H9 (cell line): ENCODE measurements around the gene NFU1. TPM values are rescaled to one million over a fixed set of nuclear protein-coding genes. Genes with fewer than 3 reads are reported as not detected.

ENCODE experiments used
- DNase-seq: peaks from one replicate; pipeline ENCODE4 v3.0.0-alpha.2; 2017
- H2AFZ ChIP-seq: one replicate; pipeline ENCODE4 v1.6.1; 2013; ENCODE audit warnings: mild to moderate bottlenecking, low read length, control low read depth, moderate library complexity
- H2AK5ac ChIP-seq: 2 replicates; pipeline ENCODE4 v1.6.1; 2013; ENCODE audit warnings: low read length, control low read depth, mixed read lengths; ENCODE audit not compliant: insufficient read length
- H2BK120ac ChIP-seq: one replicate; pipeline ENCODE4 v1.6.1; 2013; ENCODE audit warnings: low read depth, mild to moderate bottlenecking, low read length, control low read depth, inconsistent platforms; ENCODE audit not compliant: poor library complexity, severe bottlenecking
- H2BK12ac ChIP-seq: 2 replicates; pipeline ENCODE4 v1.6.1; 2013; ENCODE audit warnings: low read length, control low read depth, mixed read lengths, low read depth; ENCODE audit not compliant: insufficient read length
- H2BK15ac ChIP-seq: 2 replicates; pipeline ENCODE4 v1.6.1; 2013; ENCODE audit warnings: low read depth, low read length, control low read depth
- H2BK20ac ChIP-seq: one replicate; pipeline ENCODE4 v1.6.1; 2013; ENCODE audit warnings: low read depth, mild to moderate bottlenecking, low read length, control low read depth, inconsistent platforms; ENCODE audit not compliant: poor library complexity, severe bottlenecking
- H2BK5ac ChIP-seq: 2 replicates; pipeline ENCODE4 v1.6.1; 2013; ENCODE audit warnings: low read length, control low read depth, mixed read lengths; ENCODE audit not compliant: insufficient read length
- H3K14ac ChIP-seq: 2 replicates; pipeline ENCODE4 v1.6.1; 2013; ENCODE audit warnings: low read length, control low read depth; ENCODE audit not compliant: insufficient read depth
- H3K18ac ChIP-seq: 2 replicates; pipeline ENCODE4 v1.6.1; 2013; ENCODE audit warnings: low read depth, mild to moderate bottlenecking, mixed read lengths, low read length, control low read depth; ENCODE audit not compliant: insufficient read length
- H3K23ac ChIP-seq: 2 replicates; pipeline ENCODE4 v1.6.1; 2013; ENCODE audit warnings: low read length, control low read depth, mixed read lengths, low read depth; ENCODE audit not compliant: insufficient read length
- H3K23me2 ChIP-seq: 2 replicates; pipeline ENCODE4 v1.6.1; 2013; ENCODE audit warnings: low read depth, mild to moderate bottlenecking, mixed read lengths, low read length, control low read depth; ENCODE audit not compliant: insufficient read length, poor library complexity, severe bottlenecking
- H3K27ac ChIP-seq: 2 replicates; pipeline ENCODE4 v1.5.1; 2013; ENCODE audit warnings: low read length, control low read depth, mixed read lengths, low read depth; ENCODE audit not compliant: insufficient read length
- H3K27me3 ChIP-seq: 2 replicates; pipeline ENCODE4 v1.6.1; 2013; ENCODE audit warnings: low read length, control low read depth, inconsistent platforms; ENCODE audit not compliant: insufficient read depth
- H3K4ac ChIP-seq: 2 replicates; pipeline ENCODE4 v1.6.1; 2013; ENCODE audit warnings: low read depth, mild to moderate bottlenecking, control low read depth, inconsistent platforms, low read length, moderate library complexity
- H3K4me1 ChIP-seq: 2 replicates; pipeline ENCODE4 v1.6.1; 2013; ENCODE audit warnings: low read length, control low read depth, inconsistent platforms; ENCODE audit not compliant: insufficient read depth
- H3K4me2 ChIP-seq: 2 replicates; pipeline ENCODE4 v1.6.1; 2013; ENCODE audit warnings: low read length, control low read depth, mixed read lengths; ENCODE audit not compliant: insufficient read length, insufficient read depth
- H3K56ac ChIP-seq: 2 replicates; pipeline ENCODE4 v1.6.1; 2013; ENCODE audit warnings: low read depth, mild to moderate bottlenecking, mixed read lengths, low read length, control low read depth; ENCODE audit not compliant: insufficient read length
- H3K79me1 ChIP-seq: 2 replicates; pipeline ENCODE4 v1.6.1; 2013; ENCODE audit warnings: low read depth, mild to moderate bottlenecking, moderate library complexity, low read length, control low read depth, inconsistent platforms; ENCODE audit not compliant: insufficient read depth, poor library complexity, severe bottlenecking
- H3K79me2 ChIP-seq: 2 replicates; pipeline ENCODE4 v1.6.1; 2013; ENCODE audit warnings: low read length, control low read depth, inconsistent platforms; ENCODE audit not compliant: insufficient read depth
- H3K9ac ChIP-seq: 2 replicates; pipeline ENCODE4 v1.6.1; 2013; ENCODE audit warnings: low read length, control low read depth, mixed read lengths; ENCODE audit not compliant: insufficient read length; ENCODE audit errors: extremely low read depth
- H3K9me3 ChIP-seq: one replicate; pipeline ENCODE4 v1.6.1; 2013; ENCODE audit warnings: low read depth, low read length, inconsistent platforms; ENCODE audit not compliant: control insufficient read depth
- H3T11ph ChIP-seq: one replicate; pipeline ENCODE4 v1.6.1; 2013; ENCODE audit warnings: mild to moderate bottlenecking, low read length, control low read depth, inconsistent platforms
- H4K20me1 ChIP-seq: one replicate; pipeline ENCODE4 v1.6.1; 2013; ENCODE audit not compliant: control insufficient read depth, insufficient read length, insufficient read depth
- H4K5ac ChIP-seq: 2 replicates; pipeline ENCODE4 v1.6.1; 2013; ENCODE audit warnings: low read depth, mild to moderate bottlenecking, mixed read lengths, low read length, control low read depth; ENCODE audit not compliant: insufficient read length
- H4K8ac ChIP-seq: replicated peaks from 2 replicates; pipeline ENCODE4 v1.6.1; 2013; ENCODE audit warnings: low read length, control low read depth, mixed read lengths, low read depth; ENCODE audit not compliant: insufficient read length
- H4K91ac ChIP-seq: 2 replicates; pipeline ENCODE4 v1.6.1; 2013; ENCODE audit warnings: low read depth, mild to moderate bottlenecking, moderate library complexity, mixed read lengths, low read length, control low read depth; ENCODE audit not compliant: insufficient read length
- H3K27ac Mint-ChIP-seq, 3 experiments: 2 replicates in 2 of 3; 3 replicates in 1 of 3; pipeline ENCODE4 v1.8.0; 2020 to 2021; ENCODE audit warnings: mixed read lengths in 3 of 3, mild to moderate bottlenecking in 1 of 3, moderate library complexity in 1 of 3
- H3K27me3 Mint-ChIP-seq: 2 replicates; pipeline ENCODE4 v1.8.0; 2021; ENCODE audit warnings: low read depth, mild to moderate bottlenecking, moderate library complexity, mixed read lengths
- H3K36me3 Mint-ChIP-seq, 3 experiments: 2 replicates in 2 of 3; 3 replicates in 1 of 3; pipeline ENCODE4 v1.8.0; 2020 to 2021; ENCODE audit warnings: low read depth in 3 of 3, mixed read lengths in 3 of 3; ENCODE audit not compliant: insufficient read depth in 1 of 3
- H3K4me1 Mint-ChIP-seq, 2 experiments: 2 replicates each; pipeline ENCODE4 v1.8.0; 2020; ENCODE audit warnings: mixed read lengths in 2 of 2
- H3K4me3 Mint-ChIP-seq, 2 experiments: 2 replicates in 1 of 2; 3 replicates in 1 of 2; pipeline ENCODE4 v1.8.0; 2020 to 2021; ENCODE audit warnings: mild to moderate bottlenecking in 2 of 2, mixed read lengths in 2 of 2, moderate library complexity in 1 of 2
- H3K9me3 Mint-ChIP-seq, 2 experiments: 2 replicates in 1 of 2; 3 replicates in 1 of 2; pipeline ENCODE4 v1.8.0; 2020; ENCODE audit warnings: mild to moderate bottlenecking in 2 of 2, mixed read lengths in 2 of 2, moderate library complexity in 1 of 2
- WGBS: extraction: QIAGEN DNeasy Blood & Tissue Kit; methylation state at CpG from one replicate; pipeline ENCODE4 v1.1.7; 2013; ENCODE audit warnings: missing lambda C conversion rate, low lambda C conversion rate, mixed read lengths; ENCODE audit not compliant: insufficient read length; ENCODE audit errors: extremely low coverage; 5-methylcytosine and 5-hydroxymethylcytosine counted together
- total RNA-seq: library from RNA; stranded (reverse); gene quantifications from 2 replicates; pipeline ENCODE4 v1.2.1, GENCODE V29; 2021
- TF ChIP-seq, protein P1 (sequence below): fragments of 200-600 bp; sonication (generic); conservative IDR thresholded peaks from 3 replicates; pipeline ENCODE4 v1.8.0; 2021; ENCODE audit warnings: antibody characterized with exemption, mild to moderate bottlenecking

Gene NFU1
- total RNA-seq, 1 experiment from 2014 or later: 61.4 TPM

DNA sequence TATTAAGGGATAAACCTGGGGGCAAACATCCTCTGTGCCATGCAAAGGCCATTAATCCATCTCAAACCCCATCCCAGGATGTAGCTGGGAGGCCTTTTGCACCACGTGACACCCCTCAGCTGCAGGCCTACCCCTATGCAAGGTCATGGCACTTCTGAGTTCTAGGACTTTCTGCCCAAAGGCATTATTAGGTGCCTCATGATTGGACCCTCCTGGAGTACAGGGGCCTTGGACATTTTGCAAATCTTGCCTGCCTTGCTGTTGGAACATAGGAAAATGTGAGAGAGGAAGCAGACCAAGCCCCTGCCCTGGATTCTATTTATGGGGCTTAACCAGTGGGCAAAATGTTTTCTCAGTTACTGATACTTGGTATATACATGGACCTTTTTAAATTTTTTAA lies 44.2 kb upstream of the NFU1 start:
- H3T11ph ChIP-seq: no peak overlapping the region
- no peak overlapping the region for H2AK5ac ChIP-seq
- Mint-ChIP-seq H3K36me3 (no peaks in the 10 kb centered on the region; a peak in 1 of 7 replicates), H3K4me3 (no peak overlapping the region), H3K9me3 (no peaks in the 10 kb centered on the region), H3K4me1 (peaks cover 8 to 10% of the 10 kb centered on the region in 2 experiments), H3K27me3 (no peaks in the 10 kb centered on the region), H3K27ac (no peak overlapping the region)
- no peak overlapping the region for H3K27ac ChIP-seq
- H2BK15ac ChIP-seq: no peak overlapping the region
- H4K8ac ChIP-seq: no peak overlapping the region
- no peaks in the 10 kb centered on the region for H3K9me3 ChIP-seq
- H3K4me2 ChIP-seq: no peak overlapping the region
- H4K20me1 ChIP-seq: no peaks in the 10 kb centered on the region
- H3K23ac ChIP-seq: no peak overlapping the region
- no peaks in the 10 kb centered on the region for H3K27me3 ChIP-seq
- H2BK20ac ChIP-seq: no peak overlapping the region
- no peak overlapping the region for H2BK5ac ChIP-seq
- H4K91ac ChIP-seq: no peak overlapping the region
- H3K9ac ChIP-seq: no peak overlapping the region
- TF ChIP-seq, protein P1, sequence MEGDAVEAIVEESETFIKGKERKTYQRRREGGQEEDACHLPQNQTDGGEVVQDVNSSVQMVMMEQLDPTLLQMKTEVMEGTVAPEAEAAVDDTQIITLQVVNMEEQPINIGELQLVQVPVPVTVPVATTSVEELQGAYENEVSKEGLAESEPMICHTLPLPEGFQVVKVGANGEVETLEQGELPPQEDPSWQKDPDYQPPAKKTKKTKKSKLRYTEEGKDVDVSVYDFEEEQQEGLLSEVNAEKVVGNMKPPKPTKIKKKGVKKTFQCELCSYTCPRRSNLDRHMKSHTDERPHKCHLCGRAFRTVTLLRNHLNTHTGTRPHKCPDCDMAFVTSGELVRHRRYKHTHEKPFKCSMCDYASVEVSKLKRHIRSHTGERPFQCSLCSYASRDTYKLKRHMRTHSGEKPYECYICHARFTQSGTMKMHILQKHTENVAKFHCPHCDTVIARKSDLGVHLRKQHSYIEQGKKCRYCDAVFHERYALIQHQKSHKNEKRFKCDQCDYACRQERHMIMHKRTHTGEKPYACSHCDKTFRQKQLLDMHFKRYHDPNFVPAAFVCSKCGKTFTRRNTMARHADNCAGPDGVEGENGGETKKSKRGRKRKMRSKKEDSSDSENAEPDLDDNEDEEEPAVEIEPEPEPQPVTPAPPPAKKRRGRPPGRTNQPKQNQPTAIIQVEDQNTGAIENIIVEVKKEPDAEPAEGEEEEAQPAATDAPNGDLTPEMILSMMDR: no peak
- H4K5ac ChIP-seq: no peak overlapping the region
- H3K4me1 ChIP-seq: no peaks in the 10 kb centered on the region
- H3K4ac ChIP-seq: no peak overlapping the region
- H2BK120ac ChIP-seq: no peak overlapping the region
- H3K23me2 ChIP-seq: no peaks in the 10 kb centered on the region
- H3K18ac ChIP-seq: no peak overlapping the region
- H3K14ac ChIP-seq: no peak overlapping the region
- H2AFZ ChIP-seq: no peak overlapping the region
- H3K79me1 ChIP-seq: no peaks in the 10 kb centered on the region
- no CpG with 5 or more reads among the region's 1 CpG for WGBS
- no peak for DNase-seq
- no peaks in the 10 kb centered on the region for H3K79me2 ChIP-seq
- no peak overlapping the region for H3K56ac ChIP-seq
- no peak overlapping the region for H2BK12ac ChIP-seq
